Epithelial cell of proximal tubule (primary cell): Measurements from ENCODE around the gene SSH2. TPM values are rescaled to one million over a fixed set of nuclear protein-coding genes. Genes with fewer than 3 reads are reported as not detected.
"Not testable (repeated sequence)": the region's sequence is repeated elsewhere in the genome, so short reads cannot be mapped to it uniquely, and the experiment has no call there.

ENCODE experiments used
- DNase-seq: peaks from one replicate; pipeline ENCODE4 v3.0.0-alpha.2; 2011; ENCODE audit warnings: low read depth
- H3K4me3 ChIP-seq: 2 replicates; pipeline ENCODE4 v1.5.1; 2011; ENCODE audit warnings: low read depth, mild to moderate bottlenecking, low read length
- CTCF ChIP-seq: conservative IDR thresholded peaks from 2 replicates; pipeline ENCODE4 v1.5.1; 2012; ENCODE audit warnings: low read depth, mild to moderate bottlenecking, low read length
- total RNA-seq: library from RNA; depleted of rRNA; stranded (reverse); fragments of >200 nt; gene quantifications from 2 replicates; pipeline ENCODE4 v1.2.3, GENCODE V29; 2015

Gene SSH2
- total RNA-seq, 1 donor from 2014 or later, result 15.2 TPM

GRCh38 chr17:29911641-29912177 is 18.3 kb downstream of the SSH2 start:
- DNase-seq, result no peak

GRCh38 chr17:29909236-29910003 is 20.6 kb downstream of the SSH2 start:
- H3K4me3 ChIP-seq, result no peak overlapping the region
- no peak for DNase-seq
- TF ChIP-seq CTCF, result no peak

More at GRCh38 chr17:29911641-29912177, 18.3 kb downstream of the SSH2 start:
- TF ChIP-seq CTCF, result no peak
- H3K4me3 ChIP-seq, result no peak overlapping the region

GRCh38 chr17:29906969-29907368 is 23.1 kb downstream of the SSH2 start:
- no peak for TF ChIP-seq CTCF

GRCh38 chr17:29905879-29906167 is 24.2 kb downstream of the SSH2 start:
- TF ChIP-seq CTCF, result no peak
- DNase-seq, result no peak
- no peak overlapping the region for H3K4me3 ChIP-seq

More at GRCh38 chr17:29906969-29907368, 23.1 kb downstream of the SSH2 start:
- H3K4me3 ChIP-seq, result no peak overlapping the region
- DNase-seq, result no peak

- no peak overlapping the region for H3K4me3 ChIP-seq
- no peak for DNase-seq
- TF ChIP-seq CTCF, result no peak
Measured at GRCh38 chr17:29905086-29905878, 24.7 kb downstream of the SSH2 start.

GRCh38 chr17:29903471-29903870 is 26.6 kb downstream of the SSH2 start:
- H3K4me3 ChIP-seq, result no peak overlapping the region
- no peak for TF ChIP-seq CTCF
- DNase-seq, result no peak

GRCh38 chr17:29897136-29897535 is 32.9 kb downstream of the SSH2 start:
- DNase-seq, H3K4me3 ChIP-seq: not testable (repeated sequence)
